AG20443 (cell line): ENCODE data around the gene TUBB2A.
"Not testable (repeated sequence)": the region's sequence is repeated elsewhere in the genome, so short reads cannot be mapped to it uniquely, and the experiment has no call there.

Experiments used
- DNase-seq: peaks from one replicate; pipeline ENCODE4 v3.0.0; 2012; ENCODE audit warnings: low spot score, mixed read lengths

The TUBB2A gene

DNA sequence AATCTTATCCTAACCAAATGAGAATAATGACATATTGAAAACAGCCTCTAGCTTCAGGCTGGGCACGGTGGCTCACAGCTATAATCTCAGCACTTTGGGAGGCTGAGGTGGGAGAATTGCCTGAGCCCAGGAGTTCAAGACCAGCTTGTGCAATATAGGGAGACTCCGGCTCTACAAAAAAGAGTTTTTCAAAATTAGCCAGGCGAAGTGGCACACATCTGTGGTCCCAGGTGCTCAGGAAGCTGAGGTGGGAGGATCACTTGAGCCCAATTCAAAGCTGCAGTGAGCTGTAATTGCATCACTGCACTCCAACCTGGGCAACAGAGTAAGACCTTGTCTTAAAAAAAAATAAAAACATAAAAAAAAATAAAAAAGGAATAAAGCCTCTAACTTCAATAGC is 4.7 kb downstream of the TUBB2A start:
- no peak for DNase-seq

GRCh38 chr6:3151691-3152090 is 5.7 kb downstream of the TUBB2A start:
- no peak for DNase-seq

- no peak for DNase-seq
Observed at GRCh38 chr6:3147914-3148757, 9.2 kb downstream of the TUBB2A start.

DNA sequence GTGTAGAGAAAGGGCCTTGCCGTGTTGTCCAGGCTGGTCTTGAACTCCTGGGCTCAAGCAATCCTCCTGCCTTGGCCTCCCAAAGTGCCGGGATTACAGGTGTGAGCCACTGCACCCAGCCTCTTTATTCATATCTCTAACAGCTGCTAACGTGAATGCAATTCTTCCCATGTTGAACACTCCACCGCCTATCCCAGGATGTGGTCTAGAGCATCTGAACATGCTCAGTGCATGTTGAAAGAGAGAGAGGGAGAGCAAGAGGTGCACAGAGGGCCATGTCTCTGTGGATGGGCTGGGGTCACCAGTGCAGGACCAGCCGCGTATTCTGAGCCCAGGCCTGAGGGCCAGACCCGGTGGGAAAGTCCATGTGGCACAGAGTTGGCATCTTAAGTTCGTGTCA is 12.8 kb downstream of the TUBB2A start:
- DNase-seq, result no peak

DNA sequence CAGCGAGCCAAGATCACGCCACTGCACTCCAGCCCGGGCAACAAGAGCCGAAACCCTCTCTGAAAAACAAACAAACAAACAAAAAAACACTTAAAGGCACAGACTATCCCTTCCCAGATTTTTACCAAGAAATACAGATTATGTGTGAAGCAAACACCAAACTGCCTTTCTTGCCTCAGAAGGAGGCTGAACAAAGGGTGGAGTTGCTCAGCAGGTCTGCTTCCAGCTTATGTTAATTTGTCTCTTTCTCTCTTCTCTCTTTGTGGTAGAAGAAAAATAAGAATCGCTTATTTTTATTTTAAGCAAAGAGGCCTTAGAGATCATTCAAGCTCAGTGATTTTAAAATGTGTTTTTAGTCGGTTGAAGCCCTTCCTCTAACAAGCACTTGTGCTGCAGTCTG is 14.2 kb downstream of the TUBB2A start:
- no peak for DNase-seq

GRCh38 chr6:3142536-3142935 is 14.8 kb downstream of the TUBB2A start:
- no peak for DNase-seq

DNA sequence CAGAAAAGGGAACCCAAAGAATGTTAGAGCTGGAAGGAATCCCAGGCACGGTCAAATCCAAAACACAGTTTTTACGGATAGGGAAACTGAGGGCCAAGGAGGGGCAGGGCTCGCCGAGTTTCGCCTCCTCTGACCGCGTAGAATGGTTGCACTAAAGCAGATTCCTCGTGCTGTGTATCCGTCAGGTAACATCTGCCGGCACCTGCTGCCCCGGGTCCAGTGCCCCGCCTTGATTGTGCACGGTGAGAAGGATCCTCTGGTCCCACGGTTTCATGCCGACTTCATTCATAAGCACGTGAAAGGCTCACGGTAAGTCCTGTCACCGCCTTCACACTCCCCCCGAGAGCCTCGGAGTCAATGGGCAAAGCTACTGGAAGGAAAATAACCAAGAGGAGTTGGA is 17.1 kb downstream of the TUBB2A start:
- no peak for DNase-seq

GRCh38 chr6:3139090-3139903 is 18.0 kb downstream of the TUBB2A start:
- peak; percentile 77 for DNase-seq

- DNase-seq, result peak; percentile 24
Observed at GRCh38 chr6:3138341-3138740, 19.0 kb downstream of the TUBB2A start.

GRCh38 chr6:3137873-3138272 is 19.5 kb downstream of the TUBB2A start:
- not testable (repeated sequence) for DNase-seq

DNA sequence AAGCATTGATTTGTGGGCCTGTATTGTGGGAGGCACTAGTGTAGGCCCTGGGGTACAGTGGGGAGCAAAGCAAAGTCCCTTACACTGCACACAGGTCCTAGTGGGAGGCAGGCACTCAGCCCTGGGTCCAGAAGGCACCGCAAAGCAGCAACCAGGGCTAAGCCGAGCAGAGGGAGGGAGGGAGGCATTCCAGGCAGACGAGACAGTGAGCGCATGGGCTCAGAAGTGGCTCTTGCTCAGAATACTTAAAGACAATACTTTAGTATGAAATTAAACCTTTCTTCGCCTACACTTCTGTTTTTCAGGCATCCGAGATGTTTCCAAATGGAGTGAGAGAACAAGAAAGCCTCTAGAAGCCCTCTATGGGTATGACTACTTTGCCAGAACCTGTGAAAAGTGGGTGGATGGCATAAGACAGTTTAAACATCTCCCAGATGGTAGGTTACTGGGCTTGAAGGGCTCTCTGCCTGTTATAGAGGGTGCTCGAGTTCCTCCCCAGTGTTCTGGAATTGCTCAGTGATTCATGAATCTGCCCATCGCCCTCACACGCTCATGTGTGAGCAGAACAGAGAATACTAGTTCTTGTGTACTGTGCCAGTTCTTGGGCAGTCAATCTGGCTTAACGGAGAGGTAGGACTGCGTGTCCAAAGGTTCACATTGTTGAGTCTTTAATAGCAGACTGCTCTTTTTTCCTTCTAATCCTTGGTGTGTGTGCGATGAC is 20.1 kb downstream of the TUBB2A start:
- DNase-seq, result no peak

- no peak for DNase-seq
Observed at GRCh38 chr6:3136292-3137011, 20.9 kb downstream of the TUBB2A start.

- DNase-seq, result no peak
Observed at GRCh38 chr6:3135668-3136291, 21.6 kb downstream of the TUBB2A start.

DNA sequence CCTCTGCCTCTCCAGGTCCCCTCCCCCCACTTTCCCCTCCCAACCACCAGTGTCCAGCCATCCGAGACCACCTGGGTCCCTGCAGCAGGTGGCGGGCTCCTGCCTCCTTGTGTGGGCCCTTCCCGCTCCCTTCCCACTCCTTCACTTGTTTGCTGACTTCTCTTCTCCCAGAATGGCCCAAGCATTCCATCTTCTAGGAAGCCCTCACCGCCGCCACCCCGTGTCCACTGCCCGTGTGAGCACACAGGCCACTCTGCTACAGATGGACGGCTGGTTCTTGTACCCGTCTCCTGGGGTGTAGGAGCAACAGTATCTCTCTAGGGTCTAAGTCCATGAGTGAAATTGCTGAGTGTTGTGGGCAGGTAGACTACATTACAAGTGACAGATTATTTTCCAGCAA is 23.8 kb downstream of the TUBB2A start:
- DNase-seq, result no peak

- no peak for DNase-seq
Observed at GRCh38 chr6:3131695-3132094, 25.6 kb downstream of the TUBB2A start.

GRCh38 chr6:3128356-3129108 is 28.8 kb downstream of the TUBB2A start:
- DNase-seq, result no peak

DNA sequence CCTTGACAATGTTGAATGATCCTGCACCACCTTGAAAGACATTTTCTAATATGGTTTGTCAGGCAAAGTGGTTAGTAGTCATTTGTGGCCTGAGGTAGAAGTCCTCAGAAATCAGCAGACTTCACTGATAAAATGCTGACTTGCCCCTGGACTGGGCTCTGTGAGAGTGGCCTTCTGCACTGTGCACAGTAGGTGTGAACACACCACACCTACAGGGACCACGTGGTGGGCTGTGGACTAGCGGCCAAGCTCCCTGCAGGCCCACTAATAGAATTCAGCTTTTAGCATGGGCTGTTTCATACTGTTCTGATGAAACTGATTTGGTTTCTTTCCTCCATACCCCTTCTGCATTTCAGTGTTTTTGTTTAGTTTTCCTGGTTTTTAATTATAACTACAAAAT is 31.5 kb downstream of the TUBB2A start:
- no peak for DNase-seq

DNA sequence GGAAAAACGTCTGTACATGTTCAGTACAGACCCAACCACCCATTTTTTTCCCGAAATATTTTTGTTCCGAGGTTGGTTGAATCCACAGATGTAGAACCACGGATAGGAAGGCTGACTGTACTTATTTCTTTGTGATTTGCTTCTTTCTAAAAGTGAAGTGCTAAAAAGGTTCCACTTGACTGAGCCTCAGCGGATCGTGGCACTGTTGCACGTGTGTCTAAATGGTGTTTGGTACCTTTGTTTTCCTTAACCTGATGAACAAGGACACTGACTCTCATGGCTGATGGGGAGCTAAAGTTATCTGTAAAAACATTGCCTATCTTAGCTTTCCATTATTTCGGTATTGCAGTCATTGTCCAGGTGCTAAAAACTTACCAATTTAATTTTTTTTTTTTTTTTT is 32.7 kb downstream of the TUBB2A start:
- no peak for DNase-seq

GRCh38 chr6:3122823-3123182 is 34.5 kb downstream of the TUBB2A start:
- DNase-seq, result no peak

DNA sequence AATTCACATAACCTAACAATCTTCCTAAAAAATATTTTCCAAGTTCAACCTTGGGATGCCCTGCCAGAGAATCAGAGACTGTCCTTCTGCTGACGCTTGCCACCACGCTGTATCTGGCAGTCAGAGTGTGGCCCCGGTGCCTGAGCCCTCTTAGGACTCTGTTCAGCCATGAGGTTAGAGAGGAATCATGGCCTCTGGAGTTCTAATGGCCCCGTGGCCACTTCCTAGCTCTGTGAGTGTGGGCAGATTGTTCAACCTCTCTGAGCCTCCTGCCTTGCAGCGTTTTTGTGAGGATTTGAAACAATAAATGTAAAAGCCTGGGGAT is 36.6 kb downstream of the TUBB2A start:
- DNase-seq, result no peak
